GM04503 (cell line): ENCODE results near the gene SPHKAP.
"Not testable (repeated sequence)": the region's sequence is repeated elsewhere in the genome, so short reads cannot be mapped to it uniquely, and the experiment has no call there.

Source experiments
- DNase-seq: peaks from one replicate; pipeline ENCODE4 v3.0.0-alpha.2; 2012; ENCODE audit warnings: low read depth

The SPHKAP gene

DNA sequence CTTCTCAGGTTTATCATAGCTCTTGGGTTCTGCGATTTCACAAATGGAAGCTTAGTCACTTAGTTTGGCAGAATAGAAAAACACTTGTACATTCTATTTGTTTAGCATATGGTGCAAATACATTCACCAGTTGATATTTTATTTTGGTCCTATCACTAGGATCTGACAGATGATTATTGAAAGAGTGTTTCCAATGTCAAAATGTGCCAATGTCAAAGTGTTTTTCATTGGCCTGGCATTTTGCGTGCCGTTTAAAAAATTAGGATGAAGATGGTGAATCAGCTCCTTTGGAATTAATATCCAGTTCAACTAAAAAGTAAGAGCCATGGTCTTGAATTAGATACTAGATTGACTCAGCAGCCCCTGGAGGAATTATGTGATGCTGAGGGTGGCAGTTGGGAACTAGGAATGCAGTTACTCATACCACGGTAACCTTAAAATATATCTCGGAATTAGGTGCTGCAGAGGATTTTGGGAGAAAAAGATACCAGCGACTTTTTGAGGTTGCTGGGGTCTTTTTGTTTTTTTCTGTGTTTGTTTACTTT is 87.0 kb downstream of the SPHKAP start:
- DNase-seq: no peak

DNA sequence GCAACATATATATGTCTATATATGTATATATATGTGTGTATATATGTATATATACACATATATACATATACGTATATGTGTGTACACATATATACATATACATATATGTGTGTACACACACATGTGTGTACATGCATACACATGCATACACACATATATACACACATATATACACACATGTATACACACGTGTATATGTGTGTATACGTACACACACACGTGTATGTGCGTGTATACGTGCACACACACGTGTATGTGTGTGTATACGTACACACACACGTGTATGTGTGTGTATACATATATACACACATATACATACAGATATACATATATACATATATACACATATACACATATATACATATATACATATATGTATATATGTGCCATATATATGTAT is 89.4 kb downstream of the SPHKAP start:
- no peak for DNase-seq

DNA sequence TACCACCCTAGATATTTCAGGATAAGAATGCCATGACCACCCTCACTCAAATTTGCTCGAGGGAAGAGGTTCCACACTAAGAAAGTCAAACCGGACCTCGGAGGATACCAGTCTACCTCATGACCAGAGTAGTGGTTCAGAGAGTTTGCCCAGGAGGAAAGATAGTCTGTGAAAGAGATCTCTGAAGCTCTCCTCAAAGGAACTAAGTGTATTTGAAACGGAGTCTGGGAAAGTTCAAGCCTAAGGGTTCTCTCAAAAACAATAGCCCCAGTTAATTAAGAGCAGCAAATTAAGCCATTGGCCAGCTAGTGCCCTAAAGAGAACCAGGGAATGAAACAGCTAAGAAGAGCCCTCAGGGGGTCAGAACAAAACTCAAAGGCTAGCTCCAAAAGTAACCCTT is 94.9 kb downstream of the SPHKAP start:
- no peak for DNase-seq

DNA sequence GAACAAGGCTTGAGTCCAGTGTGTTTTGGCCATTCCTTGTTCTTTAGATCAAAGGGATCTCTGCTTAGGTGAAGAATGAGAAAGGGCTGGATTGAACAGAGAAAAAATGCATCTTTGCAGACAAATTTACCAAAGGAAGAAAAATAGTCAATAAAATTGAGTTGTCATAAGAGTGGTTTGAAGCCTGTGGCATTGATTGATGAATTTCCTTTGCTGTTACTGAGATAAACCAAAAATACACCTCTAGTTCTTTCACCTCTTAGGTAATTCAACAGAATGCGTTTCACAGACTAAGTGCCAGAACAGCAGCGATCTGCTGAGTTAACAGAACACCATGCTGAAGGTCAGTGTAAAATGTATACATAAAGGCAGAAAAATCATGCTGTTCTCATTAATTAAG is 96.8 kb downstream of the SPHKAP start:
- DNase-seq: no peak

DNA sequence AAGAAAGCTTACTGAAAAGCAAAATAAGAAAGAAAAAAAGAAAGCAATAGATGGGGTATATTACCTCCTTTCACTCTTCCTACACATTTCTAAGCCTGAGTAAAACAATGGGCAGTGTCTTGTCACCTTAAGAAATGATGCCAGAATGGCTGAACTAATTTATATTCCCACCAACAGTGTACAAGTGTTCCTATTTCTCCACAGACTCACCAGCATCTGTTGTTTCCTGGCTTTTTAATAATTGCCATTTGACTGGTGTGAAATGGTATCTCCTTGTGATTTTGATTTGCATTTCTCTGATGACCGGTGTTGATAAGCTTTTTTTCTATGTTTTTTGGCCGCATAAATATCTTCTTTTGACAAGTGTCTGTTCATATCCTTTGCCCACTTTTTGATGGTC is 98.4 kb downstream of the SPHKAP start:
- DNase-seq: no peak

- no peak for DNase-seq
Measured at GRCh38 chr2:228082571-228082970, 98.9 kb downstream of the SPHKAP start.

- DNase-seq: no peak
Measured at GRCh38 chr2:228079194-228079593, 102.3 kb downstream of the SPHKAP start.

DNA sequence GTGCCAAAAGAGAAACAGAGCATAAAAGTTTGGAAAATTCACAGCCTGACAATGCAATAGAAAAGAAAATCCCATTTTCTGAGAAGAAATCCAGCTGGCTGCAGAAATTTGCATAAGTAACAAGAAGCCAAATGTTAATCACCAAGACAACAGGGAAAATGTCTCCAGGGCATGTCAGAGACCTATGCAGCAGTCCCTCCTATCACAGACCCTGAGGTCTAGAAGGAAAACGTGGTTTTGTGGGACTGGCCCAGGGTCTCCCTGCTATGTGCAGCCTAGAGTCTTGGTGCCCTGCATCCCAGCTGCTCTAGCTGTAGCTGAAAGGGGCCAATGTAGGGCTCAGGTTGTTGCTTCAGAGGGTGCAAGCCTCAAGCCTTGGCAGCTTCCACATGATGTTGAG is 104.8 kb downstream of the SPHKAP start:
- not testable (repeated sequence) for DNase-seq

DNA sequence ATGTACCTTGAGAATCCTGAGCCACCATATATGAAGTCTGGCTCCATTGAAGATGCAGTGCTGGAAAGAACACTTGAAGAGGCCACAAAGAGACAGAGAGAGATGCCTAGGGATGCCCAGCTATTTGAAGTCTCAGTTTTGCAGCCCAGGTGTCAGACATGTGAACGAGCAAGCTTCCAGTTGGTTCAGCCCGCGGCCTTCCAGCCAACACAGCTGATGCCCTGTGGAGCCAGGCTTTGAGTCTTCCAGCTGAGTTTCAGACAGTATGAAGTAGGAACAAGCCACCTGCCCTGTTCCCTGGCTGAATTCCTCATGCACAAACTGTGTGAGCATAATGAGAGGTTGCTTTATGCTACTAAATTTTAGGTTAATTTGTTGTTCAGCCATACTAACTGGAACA is 108.8 kb downstream of the SPHKAP start:
- no peak for DNase-seq

- DNase-seq: no peak
Measured at GRCh38 chr2:228067309-228067708, 114.2 kb downstream of the SPHKAP start.

GRCh38 chr2:228066126-228066798 is 115.2 kb downstream of the SPHKAP start:
- no peak for DNase-seq

- no peak for DNase-seq
Measured at GRCh38 chr2:228065686-228066085, 115.8 kb downstream of the SPHKAP start.

DNA sequence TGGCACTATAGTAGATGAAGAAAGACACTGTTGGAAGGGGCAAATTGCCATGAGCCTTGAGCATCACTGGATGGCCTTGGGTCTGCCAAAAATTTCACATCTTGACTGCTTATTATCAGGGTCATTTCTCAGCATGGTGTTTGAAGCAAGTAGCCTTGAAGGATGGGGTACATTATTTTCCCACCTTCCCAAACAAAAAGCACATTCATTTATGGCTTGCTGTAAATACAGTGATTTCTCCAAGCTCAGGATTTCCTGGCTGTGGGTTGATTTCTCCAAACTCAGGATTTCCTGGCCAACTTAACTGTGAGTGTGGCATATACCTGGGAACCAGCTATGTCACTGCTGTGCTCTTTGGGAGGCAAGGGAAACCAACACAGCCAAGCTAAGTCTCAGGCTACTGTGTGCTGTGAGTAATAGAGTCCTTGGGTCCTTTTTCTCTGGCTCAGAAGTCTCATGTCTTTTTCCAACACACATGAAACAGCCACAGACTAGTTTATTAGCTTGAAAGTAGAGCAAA is 116.6 kb downstream of the SPHKAP start:
- no peak for DNase-seq

- no peak for DNase-seq
Measured at GRCh38 chr2:228064024-228064423, 117.5 kb downstream of the SPHKAP start.

DNA sequence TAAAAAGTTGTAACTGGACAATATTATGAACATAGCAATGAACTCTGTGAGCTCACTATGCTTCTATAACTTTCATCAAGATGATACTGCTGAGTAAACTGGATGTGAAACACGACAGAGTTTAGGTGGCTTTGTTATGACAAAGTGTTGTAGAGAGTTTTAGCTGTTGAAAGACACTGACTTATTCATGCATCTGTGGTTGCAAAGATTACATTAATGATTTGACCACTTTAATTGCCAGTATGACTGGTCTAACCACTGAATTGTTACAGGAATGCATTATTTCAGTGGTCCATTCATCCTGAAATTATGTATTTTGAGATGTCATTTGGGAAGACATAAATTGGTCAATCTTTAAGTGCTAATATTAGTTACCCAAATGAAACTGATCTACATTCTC is 117.9 kb downstream of the SPHKAP start:
- no peak for DNase-seq

- DNase-seq: no peak
Measured at GRCh38 chr2:228059735-228060134, 121.8 kb downstream of the SPHKAP start.

GRCh38 chr2:228056293-228057097 is 125.0 kb downstream of the SPHKAP start:
- no peak for DNase-seq

DNA sequence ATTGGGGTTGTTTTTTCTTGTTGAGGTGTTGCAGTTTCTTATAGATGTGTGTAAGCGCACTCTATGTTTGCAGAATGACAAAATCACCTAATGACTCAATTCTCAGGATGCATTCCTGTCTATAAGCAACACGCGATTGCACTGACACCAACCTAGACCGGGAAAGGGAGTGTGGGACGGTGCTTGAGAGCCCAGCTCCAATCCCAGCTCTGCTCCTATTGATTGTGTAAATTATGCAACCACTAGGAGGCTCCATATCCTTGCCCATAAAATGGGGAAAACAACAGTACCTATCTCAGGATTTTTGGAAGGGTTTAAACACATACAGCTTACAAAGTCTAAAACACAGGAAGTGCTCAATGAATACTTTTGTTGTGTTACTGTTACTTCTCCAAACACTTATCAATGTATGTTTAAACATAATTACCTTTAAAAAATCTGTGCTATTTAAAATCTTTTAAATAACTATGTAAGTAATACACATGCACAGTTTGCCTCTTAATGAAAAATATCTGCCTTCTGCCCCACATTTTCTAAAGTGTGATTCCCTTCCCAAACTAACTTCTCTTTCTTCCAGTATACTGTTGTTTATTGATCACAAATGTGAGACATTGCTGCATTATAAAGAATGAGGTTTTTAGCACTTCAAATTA is 132.5 kb downstream of the SPHKAP start:
- DNase-seq: peak; percentile 15

GRCh38 chr2:228040995-228041394 is 140.5 kb downstream of the SPHKAP start:
- no peak for DNase-seq

GRCh38 chr2:228039752-228040534 is 141.5 kb downstream of the SPHKAP start:
- no peak for DNase-seq

DNA sequence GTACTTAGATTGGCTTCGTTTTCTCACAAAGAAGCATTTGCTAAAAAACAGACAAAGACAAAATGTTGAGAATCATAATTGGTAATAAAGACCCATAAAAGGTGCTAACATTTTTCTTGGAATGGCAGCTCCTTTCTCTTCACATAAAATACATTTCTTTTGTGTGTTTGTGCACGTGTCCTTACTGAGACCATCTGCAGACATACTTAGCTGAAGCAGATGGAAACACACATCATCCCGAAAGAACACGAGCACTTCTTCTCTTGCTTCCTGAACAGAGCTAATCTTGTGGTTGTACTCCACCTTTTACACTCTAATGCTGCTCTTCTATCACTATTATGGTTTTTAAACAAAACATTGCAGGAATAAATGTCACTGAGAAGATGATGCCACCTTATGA is 142.5 kb downstream of the SPHKAP start:
- DNase-seq: no peak

DNA sequence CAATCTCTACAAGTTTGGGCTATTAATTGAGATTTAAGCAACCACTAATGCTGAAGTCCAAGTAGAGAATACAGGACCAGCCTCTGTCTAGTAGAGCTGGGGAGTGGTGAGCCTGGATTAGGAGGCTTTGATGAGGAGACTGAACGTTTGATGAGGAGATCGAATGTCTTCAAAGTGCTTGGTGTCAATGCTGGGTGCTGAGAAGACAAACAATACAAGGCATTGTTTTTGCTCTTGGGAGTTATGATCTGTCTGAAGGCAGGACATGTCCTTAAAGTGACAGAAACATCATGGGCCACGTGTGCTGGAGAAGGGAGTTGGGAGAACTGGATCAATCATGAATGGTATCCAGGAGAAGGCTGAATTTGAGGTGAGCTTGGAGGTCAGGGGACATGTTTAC is 143.6 kb downstream of the SPHKAP start:
- DNase-seq: no peak
